ENCODE results near the gene PTTG1IP.

GRCh38 chr21:44834951-44835646, 38.4 kb downstream of the PTTG1IP start:
- TF ChIP-seq ZNF274 (IDR thresholded peaks at IDR 0.05; ENCODE audit: low read depth, low read length) (no peak), YY1 (IDR thresholded peaks at IDR 0.05; ENCODE audit: insufficient read depth, insufficient read length) (no peak)
